ENCODE results near the gene SEC24D. TPM values are rescaled to one million over a fixed set of nuclear protein-coding genes. Genes with fewer than 3 reads are reported as not detected.

SEC24D gene
- total and polyA plus RNA-seq, 2 experiments from 2014 or later, result 37.6 to 94.8 TPM

GRCh38 chr4:118807659-118808058 lies 28.3 kb downstream of the SEC24D start:
- TF ChIP-seq CREB1 (CRISPR knock-in tag; IDR thresholded peaks at IDR 0.05; ENCODE audit: low read depth) (no peak), CTCF (conservative IDR thresholded peaks at IDR 0.05; ENCODE audit: low read depth in 2 of 2) (no peak), NANOG (IDR thresholded peaks at IDR 0.05; ENCODE audit: borderline replicate concordance) (no peak), ZNF462 (CRISPR knock-in tag; IDR thresholded peaks at IDR 0.05) (no peak), ZNF331 (CRISPR knock-in tag; IDR thresholded peaks at IDR 0.05; ENCODE audit: low read depth) (no peak), JUNB (IDR thresholded peaks at IDR 0.05; ENCODE audit: unreplicated experiment) (no peak), ETS1 (IDR thresholded peaks at IDR 0.05) (no peak), REST (IDR thresholded peaks at IDR 0.05; ENCODE audit: unreplicated experiment) (no peak), POLR2AphosphoS5 (IDR thresholded peaks at IDR 0.05; ENCODE audit: low read depth) (no peak), EZH2 (IDR thresholded peaks at IDR 0.05; ENCODE audit: low read depth, unreplicated experiment) (no peak), STAT1 (IDR thresholded peaks at IDR 0.05; ENCODE audit: unreplicated experiment) (no peak)
- Mint-ChIP-seq H3K9me3 (no peaks in the 10 kb centered on the region), H3K4me1 (peaks cover 14% of the 10 kb centered on the region), H3K27ac (no peak overlapping the region; the same call in 1 of the 2 replicates), H3K27me3 (ENCODE audit: insufficient read depth, low read depth, poor library complexity) (no peaks in the 10 kb centered on the region), H3K36me3 (ENCODE audit: low read depth) (peaks cover 47% of the 10 kb centered on the region), H3K4me3 (no peak overlapping the region)
- Histone ChIP-seq H3K27ac (ENCODE audit: low read depth) (no peak overlapping the region), H2AFZ (no peak overlapping the region), H3K27me3 (ENCODE audit: insufficient read depth) (no peaks in the 10 kb centered on the region), H3K4me3 (no peak overlapping the region), H4K20me1 (replicated peaks; ENCODE audit: insufficient read depth) (no peaks in the 10 kb centered on the region), H3K4me2 (no peak overlapping the region), H3F3A (replicated peaks; ENCODE audit: low read depth) (no peaks in the 10 kb centered on the region), H3K4me1 (ENCODE audit: insufficient read depth) (peaks cover 10% of the 10 kb centered on the region; the same call in 1 of the 2 replicates), H3K79me2 (replicated peaks; ENCODE audit: insufficient read depth) (peaks cover 6% of the 10 kb centered on the region), H3K9me2 (ENCODE audit: insufficient read depth) (no peaks in the 10 kb centered on the region), H3K36me3 (ENCODE audit: insufficient read depth) (peaks cover 26% of the 10 kb centered on the region)
- no peak for ATAC-seq
- no peak for DNase-seq (ENCODE audit: low spot score)
